HL-60 (cell line): Measurements from ENCODE around the gene EIF3I.
A peak's percentile ranks its signal among the peaks of the same experiment; 100 is the strongest.

Experiments used
- DNase-seq, 2 experiments: peaks; one replicate each; pipeline ENCODE4 v3.0.0-alpha.2; 2010 to 2020; ENCODE audit warnings: low read depth in 1 of 2, low spot score in 1 of 2
- H3K27ac ChIP-seq: fragments of 250-450 bp; sonication (Bioruptor Pico); replicated peaks from 2 replicates; pipeline ENCODE4 v1.5.1; 2020; ENCODE audit warnings: mild to moderate bottlenecking, moderate library complexity
- H3K27me3 ChIP-seq: fragments of 250-450 bp; sonication (Bioruptor Pico); 2 replicates; pipeline ENCODE4 v1.5.1; 2021; ENCODE audit warnings: mild to moderate bottlenecking, moderate library complexity; ENCODE audit not compliant: insufficient read depth, poor library complexity, severe bottlenecking
- H3K4me3 ChIP-seq: replicated peaks from 2 replicates; pipeline ENCODE4 v1.5.1; 2011; ENCODE audit warnings: mild to moderate bottlenecking, control low read depth, low read length; ENCODE audit not compliant: insufficient read depth
- CTCF ChIP-seq: IDR thresholded peaks from one replicate; pipeline ENCODE4 v1.5.1; 2011; ENCODE audit warnings: low read length, control low read depth, inconsistent platforms; ENCODE audit not compliant: insufficient read depth
- GABPA ChIP-seq: IDR thresholded peaks from 2 replicates; pipeline ENCODE4 v1.6.1; 2012; ENCODE audit warnings: low read depth
- POLR2AphosphoS5 ChIP-seq: IDR thresholded peaks from 2 replicates; pipeline ENCODE4 v1.6.1; 2012; ENCODE audit warnings: low read depth
- REST ChIP-seq: IDR thresholded peaks from 2 replicates; pipeline ENCODE4 v1.6.1; 2012; ENCODE audit warnings: low read depth; ENCODE audit not compliant: insufficient replicate concordance
- SPI1 ChIP-seq: IDR thresholded peaks from 2 replicates; pipeline ENCODE4 v1.6.1; 2012; ENCODE audit warnings: low read depth, mild to moderate bottlenecking, borderline replicate concordance

The EIF3I gene

GRCh38 chr1:32234792-32235191 is 12.6 kb downstream of the EIF3I start:
- TF ChIP-seq SPI1 (no peak), CTCF (no peak), POLR2AphosphoS5 (no peak)
- H3K27ac ChIP-seq = no peak overlapping the region
- no peak for DNase-seq
- H3K27me3 ChIP-seq = no peaks in the 10 kb centered on the region
- H3K4me3 ChIP-seq = no peak overlapping the region

GRCh38 chr1:32239337-32239736 is 17.1 kb downstream of the EIF3I start:
- TF ChIP-seq POLR2AphosphoS5 = no peak
- TF ChIP-seq REST = no peak
- TF ChIP-seq GABPA = no peak
- TF ChIP-seq CTCF = no peak
- no peak for TF ChIP-seq SPI1
- no peak for DNase-seq
- H3K27ac ChIP-seq = no peak overlapping the region
- no peak overlapping the region for H3K4me3 ChIP-seq
- H3K27me3 ChIP-seq = no peaks in the 10 kb centered on the region

GRCh38 chr1:32239790-32240139 is 17.6 kb downstream of the EIF3I start:
- Histone ChIP-seq H3K4me3 (no peak overlapping the region), H3K27ac (no peak overlapping the region), H3K27me3 (no peaks in the 10 kb centered on the region)
- no peak for DNase-seq
- TF ChIP-seq SPI1 (no peak), POLR2AphosphoS5 (no peak), CTCF (no peak), GABPA (no peak), REST (no peak)

- H3K27me3 ChIP-seq = no peaks in the 10 kb centered on the region
- TF ChIP-seq SPI1 (peak; percentile 82), CTCF (no peak)
- H3K4me3 ChIP-seq = peak overlapping the region; percentile 54
- peak; percentile 56 to 60 for DNase-seq
- no peak overlapping the region for H3K27ac ChIP-seq
Observed at GRCh38 chr1:32240140-32240951, 18.1 kb downstream of the EIF3I start.
